Measurements from ENCODE around the gene SLC7A6OS.

- no peak for TF ChIP-seq CTCF (conservative IDR thresholded peaks at IDR 0.05)
- TF ChIP-seq EZH2 (IDR thresholded peaks at IDR 0.05; ENCODE audit: low read depth) = no peak
Measured at GRCh38 chr16:68265078-68265920, 45.4 kb downstream of the SLC7A6OS start.
